PFSK-1 (cell line): ENCODE data around the gene TRMT10A.

Experiments used
- FOXP2 ChIP-seq: optimal IDR thresholded peaks from 2 replicates; pipeline ENCODE3; 2011; ENCODE audit warnings: borderline replicate concordance, control low read depth, inconsistent platforms; ENCODE audit not compliant: insufficient read depth; ENCODE audit errors: extremely low read length, extremely low read depth
- POLR2AphosphoS5 ChIP-seq: IDR thresholded peaks from 2 replicates; pipeline ENCODE4 v1.6.1; 2012; ENCODE audit warnings: low read depth, mild to moderate bottlenecking, control low read depth, low read length, moderate library complexity
- REST ChIP-seq, 2 experiments: IDR thresholded peaks; 2 replicates each; pipeline versions ENCODE4 v1.6.1 to v1.8.0; 2011 to 2012; ENCODE audit warnings: low read depth in 2 of 2, low read length in 2 of 2, control low read depth in 1 of 2, inconsistent platforms in 1 of 2, mild to moderate bottlenecking in 1 of 2, moderate library complexity in 1 of 2; ENCODE audit not compliant: insufficient read depth in 1 of 2
- SIN3A ChIP-seq: IDR thresholded peaks from 2 replicates; pipeline ENCODE4 v1.6.1; 2012; ENCODE audit warnings: mild to moderate bottlenecking, low read length, moderate library complexity, borderline replicate concordance; ENCODE audit not compliant: insufficient read depth

- TF ChIP-seq FOXP2 (no peak), REST (IDR thresholded peaks at IDR 0.05; ENCODE audit: insufficient read depth in 1 of 2, low read depth in 2 of 2, low read length in 2 of 2) (no peak), POLR2AphosphoS5 (no peak), SIN3A (no peak)
These were observed 22.5 kb upstream of the TRMT10A start for GRCh38 chr4:99586322-99586721.
